ENCODE measurements around the gene EVPL.
A peak's percentile ranks its signal among the peaks of the same experiment; 100 is the strongest.
"Not testable (repeated sequence)": the region's sequence is repeated elsewhere in the genome, so short reads cannot be mapped to it uniquely, and the experiment has no call there.

EVPL gene

GRCh38 chr17:76027159-76027839, at the start of gene EVPL:
Gene EVPL (minus strand): TSS chr17:76027306. CDS start chr17:76027198, 108 bp downstream.
- peak; percentile 75 for DNase-seq (ENCODE audit: low spot score)

- DNase-seq (ENCODE audit: low spot score) = no peak
Observed at GRCh38 chr17:76076146-76076764, 49.1 kb upstream of the EVPL start.

GRCh38 chr17:76075364-76076145, 48.4 kb upstream of the EVPL start:
- no peak for DNase-seq (ENCODE audit: low spot score)

- no peak for DNase-seq (ENCODE audit: low spot score)
Observed at GRCh38 chr17:76074390-76075363, 47.6 kb upstream of the EVPL start, which contains the start of gene GALR2. Gene GALR2 (plus strand): TSS chr17:76074781. CDS start chr17:76074884, 103 bp downstream.

GRCh38 chr17:76072148-76072858, 45.2 kb upstream of the EVPL start, which contains the start of gene SRP68:
Gene SRP68 (minus strand): TSS chr17:76072517. CDS start chr17:76072491, 26 bp downstream.
- DNase-seq (ENCODE audit: low spot score) = peak; percentile 87

- peak; percentile 20 for DNase-seq (ENCODE audit: low spot score)
Observed at GRCh38 chr17:76071531-76072147, 44.5 kb upstream of the EVPL start.

GRCh38 chr17:76065775-76066174, 38.7 kb upstream of the EVPL start:
- no peak for DNase-seq (ENCODE audit: low spot score)

- no peak for DNase-seq (ENCODE audit: low spot score)
Observed at GRCh38 chr17:76063875-76064546, 36.9 kb upstream of the EVPL start.

GRCh38 chr17:76058264-76058663, 31.2 kb upstream of the EVPL start:
- not testable (repeated sequence) for DNase-seq (ENCODE audit: low spot score)

GRCh38 chr17:76056882-76057281, 29.8 kb upstream of the EVPL start:
- DNase-seq (ENCODE audit: low spot score) = peak; percentile 52

- DNase-seq (ENCODE audit: low spot score) = no peak
Observed at GRCh38 chr17:76054112-76054476, 27.0 kb upstream of the EVPL start.

- peak; percentile 68 for DNase-seq (ENCODE audit: low spot score)
Observed at GRCh38 chr17:76053246-76054111, 26.4 kb upstream of the EVPL start.

GRCh38 chr17:76051561-76051960, 24.5 kb upstream of the EVPL start:
- DNase-seq (ENCODE audit: low spot score) = no peak

GRCh38 chr17:76050538-76051467, 23.7 kb upstream of the EVPL start:
- no peak for DNase-seq (ENCODE audit: low spot score)

- DNase-seq (ENCODE audit: low spot score) = no peak
Observed at GRCh38 chr17:76049836-76050537, 22.9 kb upstream of the EVPL start.

GRCh38 chr17:76049239-76049638, 22.1 kb upstream of the EVPL start:
- no peak for DNase-seq (ENCODE audit: low spot score)

GRCh38 chr17:76048711-76049110, 21.6 kb upstream of the EVPL start:
- DNase-seq (ENCODE audit: low spot score) = no peak

Data from hematopoietic multipotent progenitor cell treated with erythropoietin and hydrocortisone succinate and interleukin-3 and kit ligand, for 15 days (in vitro differentiated cells).